AG04450 (cell line): Measurements from ENCODE around the gene RMND5B. TPM values are rescaled to one million over a fixed set of nuclear protein-coding genes. Genes with fewer than 3 reads are reported as not detected.

Source experiments
- CTCF ChIA-PET: fragments of 300-600, 350-600 bp; formaldehyde crosslinking; extraction: SDS; loops from one replicate; lab custom pipeline; 2022; ENCODE audit warnings: antibody characterized with exemption, inconsistent platforms; lab: Charles Lee
- POLR2A ChIA-PET: fragments of 350-600 bp; formaldehyde crosslinking; extraction: SDS; loops from one replicate; lab custom pipeline; 2021; ENCODE audit warnings: antibody characterized with exemption, inconsistent platforms; lab: Yijun Ruan, JAX
- DNase-seq: peaks from one replicate; pipeline ENCODE4 v3.0.0-alpha.2; 2011; ENCODE audit warnings: low read depth, low spot score
- H3K27ac ChIP-seq: one replicate; pipeline ENCODE4 v1.5.1; 2012; ENCODE audit warnings: low read depth, low read length, control low read depth
- H3K27me3 ChIP-seq: one replicate; pipeline ENCODE4 v1.6.0; 2012; ENCODE audit warnings: low read length; ENCODE audit not compliant: control insufficient read depth, insufficient read depth
- H3K4me3 ChIP-seq: 2 replicates; pipeline ENCODE4 v1.5.1; 2011; ENCODE audit warnings: mild to moderate bottlenecking, low read depth, low read length, control low read depth
- H3K9me3 ChIP-seq: 2 replicates; pipeline ENCODE4 v1.5.1; 2012; ENCODE audit warnings: low read length; ENCODE audit not compliant: control insufficient read depth, insufficient read depth
- CTCF ChIP-seq: IDR thresholded peaks from 2 replicates; pipeline ENCODE4 v1.5.1; 2011; ENCODE audit warnings: low read depth, low read length, control low read depth, inconsistent platforms
- polyA plus RNA-seq: library from polyadenylated mRNA; depleted of rRNA; stranded (reverse); fragments of >200 nt; gene quantifications from 2 replicates; pipeline ENCODE4 v1.2.3, GENCODE V29; 2011

Gene RMND5B
- polyA plus RNA-seq, 1 experiment: 19.8 TPM

- ChIA-PET POLR2A (no interaction called here), CTCF (no interaction called here)
- no peak for DNase-seq
- Histone ChIP-seq H3K9me3 (no peaks in the 10 kb centered on the region; the same call in 1 of the 2 replicates), H3K27me3 (no peaks in the 10 kb centered on the region), H3K4me3 (no peak overlapping the region), H3K27ac (no peak overlapping the region)
- TF ChIP-seq CTCF: no peak
Measured at GRCh38 chr5:178176791-178177190, 46.0 kb downstream of the RMND5B start.

GRCh38 chr5:178177569-178177968, 46.8 kb downstream of the RMND5B start:
- ChIA-PET POLR2A (no interaction called here), CTCF (interaction anchor here (0.9 kb wide), 1 partner anchor 9 kb away, joined by 3 read pairs; no protein-coding TSS in a partner anchor)
- no peak for DNase-seq
- no peaks in the 10 kb centered on the region for H3K27me3 ChIP-seq
- no peak overlapping the region for H3K27ac ChIP-seq
- no peak for TF ChIP-seq CTCF
- H3K9me3 ChIP-seq: no peaks in the 10 kb centered on the region; the same call in 1 of the 2 replicates
- H3K4me3 ChIP-seq: no peak overlapping the region

- no peak for TF ChIP-seq CTCF
- H3K9me3 ChIP-seq: no peaks in the 10 kb centered on the region; the same call in 1 of the 2 replicates
- no peaks in the 10 kb centered on the region for H3K27me3 ChIP-seq
- DNase-seq: no peak
- H3K27ac ChIP-seq: no peak overlapping the region
- CTCF ChIA-PET: interaction anchor here (0.9 kb wide), 1 partner anchor 118 kb away, joined by 4 read pairs; no protein-coding TSS in a partner anchor
- POLR2A ChIA-PET: no interaction called here
- no peak overlapping the region for H3K4me3 ChIP-seq
Measured at GRCh38 chr5:178180141-178180863, 49.5 kb downstream of the RMND5B start.

GRCh38 chr5:178182158-178182876, 51.5 kb downstream of the RMND5B start:
- ChIA-PET CTCF (no interaction called here), POLR2A (no interaction called here)
- no peak for DNase-seq
- TF ChIP-seq CTCF: no peak
- no peaks in the 10 kb centered on the region; the same call in 1 of the 2 replicates for H3K9me3 ChIP-seq
- no peak overlapping the region for H3K27ac ChIP-seq
- no peak overlapping the region for H3K4me3 ChIP-seq
- no peaks in the 10 kb centered on the region for H3K27me3 ChIP-seq

GRCh38 chr5:178186427-178186826, 55.6 kb downstream of the RMND5B start:
- H3K4me3 ChIP-seq: no peak overlapping the region
- H3K9me3 ChIP-seq: no peaks in the 10 kb centered on the region
- no peak overlapping the region for H3K27ac ChIP-seq
- CTCF ChIA-PET: interaction anchor here (1.0 kb wide), 2 partner anchors 9 to 111 kb away, joined by 3 read pairs; no protein-coding TSS in a partner anchor
- TF ChIP-seq CTCF: no peak
- POLR2A ChIA-PET: interaction anchor here (0.8 to 1.2 kb wide), 2 partner anchors 18 to 109 kb away, joined by 3 to 9 read pairs; partner anchors contain the start of gene HNRNPAB
- DNase-seq: peak; percentile 26
- no peaks in the 10 kb centered on the region for H3K27me3 ChIP-seq
